ENCODE data around the gene LYL1.

The LYL1 gene

DNA sequence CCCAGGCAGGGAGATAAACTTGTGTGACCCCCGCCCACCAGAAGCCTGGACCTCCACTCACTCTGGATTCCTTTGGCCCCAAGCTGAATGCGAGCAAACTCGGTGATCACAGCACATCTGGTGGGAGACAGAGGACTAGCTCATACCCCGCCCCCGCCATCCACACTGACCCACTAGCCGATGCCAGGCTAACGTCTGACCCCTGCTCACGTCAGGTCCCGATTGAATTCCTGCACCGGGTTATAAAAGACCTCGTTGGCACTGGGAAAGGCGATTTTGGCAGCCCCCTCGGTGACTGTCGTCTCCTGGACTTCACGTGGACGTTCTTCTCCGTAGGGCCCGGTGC lies 13.3 kb upstream of the LYL1 start:
- no peak for DNase-seq (ENCODE audit: low read depth)
- H3K4me3 ChIP-seq (replicated peaks; ENCODE audit: low read depth, low read length) = peak overlapping the region; percentile 96
- TF ChIP-seq, protein P1, sequence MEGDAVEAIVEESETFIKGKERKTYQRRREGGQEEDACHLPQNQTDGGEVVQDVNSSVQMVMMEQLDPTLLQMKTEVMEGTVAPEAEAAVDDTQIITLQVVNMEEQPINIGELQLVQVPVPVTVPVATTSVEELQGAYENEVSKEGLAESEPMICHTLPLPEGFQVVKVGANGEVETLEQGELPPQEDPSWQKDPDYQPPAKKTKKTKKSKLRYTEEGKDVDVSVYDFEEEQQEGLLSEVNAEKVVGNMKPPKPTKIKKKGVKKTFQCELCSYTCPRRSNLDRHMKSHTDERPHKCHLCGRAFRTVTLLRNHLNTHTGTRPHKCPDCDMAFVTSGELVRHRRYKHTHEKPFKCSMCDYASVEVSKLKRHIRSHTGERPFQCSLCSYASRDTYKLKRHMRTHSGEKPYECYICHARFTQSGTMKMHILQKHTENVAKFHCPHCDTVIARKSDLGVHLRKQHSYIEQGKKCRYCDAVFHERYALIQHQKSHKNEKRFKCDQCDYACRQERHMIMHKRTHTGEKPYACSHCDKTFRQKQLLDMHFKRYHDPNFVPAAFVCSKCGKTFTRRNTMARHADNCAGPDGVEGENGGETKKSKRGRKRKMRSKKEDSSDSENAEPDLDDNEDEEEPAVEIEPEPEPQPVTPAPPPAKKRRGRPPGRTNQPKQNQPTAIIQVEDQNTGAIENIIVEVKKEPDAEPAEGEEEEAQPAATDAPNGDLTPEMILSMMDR (IDR thresholded peaks at IDR 0.05; ENCODE audit: low read length, missing control alignments) = no peak

DNA sequence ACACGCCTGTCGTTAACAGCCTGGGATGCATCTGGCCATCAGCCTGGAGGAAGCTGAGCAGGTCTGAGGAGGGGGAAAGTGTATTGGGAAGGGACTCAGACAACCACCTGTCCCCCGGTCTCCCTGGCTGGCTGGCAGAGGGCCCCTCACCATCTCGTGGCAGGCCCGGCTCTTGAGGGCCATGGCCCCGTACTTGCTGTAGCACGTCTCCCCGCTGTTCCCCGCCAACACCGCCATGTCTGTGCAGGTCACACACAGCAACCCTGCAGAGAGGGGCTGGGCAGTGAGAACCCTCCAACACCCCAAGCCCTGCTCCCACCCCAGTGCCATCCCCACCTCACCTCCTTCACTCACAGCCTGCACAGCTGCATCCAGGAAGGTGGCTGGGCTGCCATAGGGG lies 9.9 kb upstream of the LYL1 start:
- TF ChIP-seq, protein P1 (IDR thresholded peaks at IDR 0.05; ENCODE audit: low read length, missing control alignments) = no peak
- no peak for DNase-seq (ENCODE audit: low read depth)
- H3K4me3 ChIP-seq (replicated peaks; ENCODE audit: low read depth, low read length) = no peak overlapping the region

DNA sequence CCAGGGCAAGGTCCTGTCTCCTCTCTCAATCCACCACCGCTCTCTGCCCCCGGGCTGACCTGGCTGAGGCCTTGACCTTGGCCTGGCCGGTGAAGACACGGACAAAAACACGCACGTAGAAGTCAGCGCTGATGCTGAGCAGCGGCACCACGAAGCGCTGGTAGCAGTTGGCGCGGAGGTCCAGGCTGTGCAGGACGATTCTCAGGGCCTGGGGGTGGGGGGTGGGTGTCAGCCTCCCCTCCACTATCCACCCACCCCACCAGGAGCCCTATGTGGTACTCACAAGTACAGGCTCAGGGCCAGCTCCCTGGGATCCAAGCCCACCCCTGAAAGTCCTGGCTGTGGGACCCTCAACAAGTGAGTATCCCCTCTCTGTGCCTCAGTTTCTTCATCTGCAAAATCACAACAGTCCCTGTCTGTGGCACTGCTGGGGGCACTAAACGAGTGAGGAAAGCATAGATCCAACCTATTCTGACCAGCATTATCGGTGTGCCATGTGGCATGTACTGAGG lies 7.5 kb upstream of the LYL1 start:
- no peak for DNase-seq (ENCODE audit: low read depth)
- no peak overlapping the region for H3K4me3 ChIP-seq (replicated peaks; ENCODE audit: low read depth, low read length)
- TF ChIP-seq, protein P1 (IDR thresholded peaks at IDR 0.05; ENCODE audit: low read length, missing control alignments) = no peak

- no peak overlapping the region for H3K4me3 ChIP-seq (replicated peaks; ENCODE audit: low read depth, low read length)
- TF ChIP-seq, protein P1 (IDR thresholded peaks at IDR 0.05; ENCODE audit: low read length, missing control alignments) = no peak
- no peak for DNase-seq (ENCODE audit: low read depth)
Observed at GRCh38 chr19:13109361-13110098, 6.9 kb upstream of the LYL1 start.

DNA sequence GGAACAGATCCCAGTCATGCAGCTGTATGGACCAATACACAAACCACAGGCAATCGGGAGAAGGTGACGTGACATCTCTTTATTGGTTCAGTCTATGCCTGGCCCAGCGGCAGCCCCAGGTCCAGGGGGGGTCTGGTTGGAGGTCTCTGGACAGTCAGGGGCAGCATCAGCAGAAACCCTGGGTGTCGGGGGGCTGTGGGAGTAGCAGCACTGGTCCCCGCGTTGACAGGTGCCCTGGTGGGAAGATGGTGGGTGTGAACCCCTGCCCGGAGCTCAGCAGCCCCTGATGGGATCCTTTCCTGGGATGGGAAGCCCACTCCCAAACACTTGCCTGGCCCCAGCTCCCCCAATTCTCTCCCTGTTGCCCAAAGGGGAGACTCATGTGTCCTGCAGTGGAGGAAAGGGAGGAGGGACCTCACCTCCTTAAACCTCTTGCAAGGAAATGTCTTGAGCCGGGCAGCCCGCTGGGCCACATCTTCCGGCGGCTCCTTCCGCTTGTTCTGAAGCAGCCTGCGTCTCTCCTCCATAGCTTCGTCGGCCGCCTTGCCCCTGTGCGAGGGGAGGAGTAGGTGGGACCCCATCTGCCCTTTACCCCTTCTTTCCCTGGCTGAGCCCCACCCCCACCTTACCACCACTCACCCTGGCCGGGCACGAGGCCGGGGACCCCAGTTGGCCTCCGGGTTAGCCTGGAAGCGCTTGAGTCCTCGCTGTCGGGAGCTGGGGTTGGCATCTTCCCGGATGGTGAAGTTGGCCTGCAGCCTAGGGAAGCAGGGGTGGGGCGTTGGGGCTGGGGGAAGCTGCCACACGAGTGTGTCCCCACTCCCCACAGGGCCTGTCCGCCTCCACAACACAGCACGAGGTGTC lies 2.4 kb upstream of the LYL1 start:
- no peak overlapping the region for H3K4me3 ChIP-seq (replicated peaks; ENCODE audit: low read depth, low read length)
- TF ChIP-seq, protein P1 (IDR thresholded peaks at IDR 0.05; ENCODE audit: low read length, missing control alignments) = no peak
- DNase-seq (ENCODE audit: low read depth) = no peak

DNA sequence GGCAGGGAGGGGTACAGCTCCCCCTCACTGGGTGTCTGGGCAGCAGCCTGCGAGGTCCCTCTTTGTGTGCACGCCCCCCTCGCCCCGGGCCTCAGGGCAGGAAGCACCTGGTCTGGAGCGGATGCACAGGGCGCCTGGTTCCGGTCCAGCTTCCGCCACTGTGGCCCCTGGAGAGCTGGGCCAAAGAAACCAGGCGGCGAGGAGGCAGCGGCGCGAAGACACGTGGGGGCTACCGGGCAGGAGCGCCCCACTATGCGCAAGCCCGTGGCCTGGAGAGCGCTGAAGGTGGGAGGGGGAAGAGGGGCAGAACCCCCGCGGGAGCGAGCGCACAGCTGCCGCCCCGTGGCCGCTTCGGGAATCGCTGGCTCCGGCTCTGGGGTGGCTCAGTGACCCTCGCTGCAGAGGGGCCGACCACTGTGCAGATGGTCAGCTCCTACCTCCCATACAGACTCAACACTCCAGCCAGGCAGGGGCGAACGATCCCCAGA lies 1.7 kb upstream of the LYL1 start:
- TF ChIP-seq, protein P1 (IDR thresholded peaks at IDR 0.05; ENCODE audit: low read length, missing control alignments) = peak; percentile 53
- H3K4me3 ChIP-seq (replicated peaks; ENCODE audit: low read depth, low read length) = no peak overlapping the region
- no peak for DNase-seq (ENCODE audit: low read depth)

Data from fibroblast of pulmonary artery (primary cell).